ENCODE results near the gene CXCL14.

CXCL14 gene

GRCh38 chr5:135578685-135579341, at the start of gene CXCL14:
Gene CXCL14, minus strand, starts transcription at chr5:135578991. Its CDS starts 213 bp downstream, at chr5:135578778.
- DNase-seq, result peak in 1 of 14 donors; percentile 28

GRCh38 chr5:135626636-135627035, 47.8 kb upstream of the CXCL14 start:
- no peak for DNase-seq

- DNase-seq, result no peak
These were observed 47.2 kb upstream of the CXCL14 start for GRCh38 chr5:135625961-135626360.

- no peak for DNase-seq
These were observed 46.7 kb upstream of the CXCL14 start for GRCh38 chr5:135625486-135625885.

GRCh38 chr5:135625061-135625460, 46.3 kb upstream of the CXCL14 start:
- DNase-seq, result no peak

- no peak for DNase-seq
These were observed 44.5 kb upstream of the CXCL14 start for GRCh38 chr5:135623186-135623715.

GRCh38 chr5:135615581-135616260, 36.9 kb upstream of the CXCL14 start:
- DNase-seq, result no peak

GRCh38 chr5:135615171-135615570, 36.4 kb upstream of the CXCL14 start:
- DNase-seq, result no peak

- no peak for DNase-seq
These were observed 31.2 kb upstream of the CXCL14 start for GRCh38 chr5:135609981-135610380.

- DNase-seq, result no peak
These were observed 30.1 kb upstream of the CXCL14 start for GRCh38 chr5:135608761-135609443.

GRCh38 chr5:135608361-135608760, 29.6 kb upstream of the CXCL14 start:
- no peak for DNase-seq

- no peak for DNase-seq
These were observed 27.6 kb upstream of the CXCL14 start for GRCh38 chr5:135606431-135606830.

- no peak for DNase-seq
These were observed 26.4 kb upstream of the CXCL14 start for GRCh38 chr5:135605221-135605620.

GRCh38 chr5:135604056-135604455, 25.3 kb upstream of the CXCL14 start:
- DNase-seq, result no peak

GRCh38 chr5:135602882-135603721, 24.3 kb upstream of the CXCL14 start:
- DNase-seq, result no peak

GRCh38 chr5:135601466-135601865, 22.7 kb upstream of the CXCL14 start:
- no peak for DNase-seq

GRCh38 chr5:135600971-135601381, 22.2 kb upstream of the CXCL14 start:
- DNase-seq, result no peak

GRCh38 chr5:135600152-135600570, 21.4 kb upstream of the CXCL14 start:
- no peak for DNase-seq

GRCh38 chr5:135599421-135600151, 20.8 kb upstream of the CXCL14 start:
- no peak for DNase-seq

GRCh38 chr5:135598691-135599395, 20.1 kb upstream of the CXCL14 start:
- DNase-seq, result no peak

- DNase-seq, result no peak
These were observed 18.0 kb upstream of the CXCL14 start for GRCh38 chr5:135596788-135597187.

All from C1 segment of cervical spinal cord (tissue), 14 donors.